Fibroblast of villous mesenchyme (primary cell): ENCODE data around the gene COL17A1. TPM values are rescaled to one million over a fixed set of nuclear protein-coding genes. Genes with fewer than 3 reads are reported as not detected.

Experiments
- DNase-seq: peaks from one replicate; pipeline ENCODE4 v3.0.0-alpha.2; 2010; ENCODE audit warnings: low read depth
- H3K4me3 ChIP-seq: 2 replicates; pipeline ENCODE4 v1.5.1; 2011; ENCODE audit warnings: low read depth, mild to moderate bottlenecking, low read length
- total RNA-seq: library from RNA; depleted of rRNA; stranded (reverse); fragments of >200 nt; gene quantifications from 2 replicates; pipeline ENCODE4 v1.2.3, GENCODE V29; 2012
- TF ChIP-seq, protein P1 (sequence below): IDR thresholded peaks from 2 replicates; pipeline ENCODE4 v1.5.1; 2012; ENCODE audit warnings: low read depth, mild to moderate bottlenecking, low read length; ENCODE audit not compliant: insufficient read depth

COL17A1 gene
- total RNA-seq, 1 donor = not detected

DNA sequence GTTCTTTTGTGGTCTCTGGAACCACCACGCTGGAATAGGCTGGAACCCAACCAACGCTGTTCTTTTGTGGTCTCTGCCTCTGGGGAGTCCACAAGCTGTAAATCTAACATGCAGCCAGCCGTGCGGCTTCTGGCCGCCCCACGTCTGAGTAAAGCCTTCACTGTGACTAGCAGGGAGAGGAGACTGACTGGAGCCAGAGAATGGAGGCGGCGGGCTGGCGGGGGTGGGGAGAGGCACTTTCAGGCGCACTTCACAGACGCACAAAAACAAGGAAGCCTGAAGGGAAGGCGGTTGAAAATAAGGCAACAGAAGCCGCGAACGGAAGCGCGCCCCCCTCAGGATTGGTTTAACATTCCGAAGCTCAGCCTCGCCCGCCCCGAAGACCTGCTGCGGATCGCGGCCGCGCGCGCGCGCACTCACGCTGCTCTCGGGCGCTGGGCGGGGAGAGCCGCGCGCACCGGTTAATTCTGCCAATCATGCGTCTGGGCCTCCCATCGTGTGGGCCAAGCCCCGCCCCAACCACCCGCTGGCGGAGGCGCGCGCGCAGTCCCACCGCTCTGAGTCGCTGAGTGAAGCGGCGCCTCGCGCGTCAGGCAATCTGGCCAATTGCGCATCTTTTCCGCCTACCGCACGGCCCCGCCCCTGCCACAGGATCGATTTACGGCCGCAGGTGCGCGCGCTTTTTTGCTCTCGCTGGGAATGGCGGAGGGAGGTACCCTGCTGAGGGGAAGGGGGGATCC, 36.0 kb upstream of the COL17A1 start, which contains the start of gene SFR1:
SFR1 (plus strand) TSS at position 687 of the 740 bp plus-strand sequence; CDS start at position 700, 13 bp downstream.
- TF ChIP-seq, protein P1, sequence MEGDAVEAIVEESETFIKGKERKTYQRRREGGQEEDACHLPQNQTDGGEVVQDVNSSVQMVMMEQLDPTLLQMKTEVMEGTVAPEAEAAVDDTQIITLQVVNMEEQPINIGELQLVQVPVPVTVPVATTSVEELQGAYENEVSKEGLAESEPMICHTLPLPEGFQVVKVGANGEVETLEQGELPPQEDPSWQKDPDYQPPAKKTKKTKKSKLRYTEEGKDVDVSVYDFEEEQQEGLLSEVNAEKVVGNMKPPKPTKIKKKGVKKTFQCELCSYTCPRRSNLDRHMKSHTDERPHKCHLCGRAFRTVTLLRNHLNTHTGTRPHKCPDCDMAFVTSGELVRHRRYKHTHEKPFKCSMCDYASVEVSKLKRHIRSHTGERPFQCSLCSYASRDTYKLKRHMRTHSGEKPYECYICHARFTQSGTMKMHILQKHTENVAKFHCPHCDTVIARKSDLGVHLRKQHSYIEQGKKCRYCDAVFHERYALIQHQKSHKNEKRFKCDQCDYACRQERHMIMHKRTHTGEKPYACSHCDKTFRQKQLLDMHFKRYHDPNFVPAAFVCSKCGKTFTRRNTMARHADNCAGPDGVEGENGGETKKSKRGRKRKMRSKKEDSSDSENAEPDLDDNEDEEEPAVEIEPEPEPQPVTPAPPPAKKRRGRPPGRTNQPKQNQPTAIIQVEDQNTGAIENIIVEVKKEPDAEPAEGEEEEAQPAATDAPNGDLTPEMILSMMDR = peak; percentile 43
- peak within 1 kb of the TSS; percentile 88 for H3K4me3 ChIP-seq
- DNase-seq = peak; percentile 99

DNA sequence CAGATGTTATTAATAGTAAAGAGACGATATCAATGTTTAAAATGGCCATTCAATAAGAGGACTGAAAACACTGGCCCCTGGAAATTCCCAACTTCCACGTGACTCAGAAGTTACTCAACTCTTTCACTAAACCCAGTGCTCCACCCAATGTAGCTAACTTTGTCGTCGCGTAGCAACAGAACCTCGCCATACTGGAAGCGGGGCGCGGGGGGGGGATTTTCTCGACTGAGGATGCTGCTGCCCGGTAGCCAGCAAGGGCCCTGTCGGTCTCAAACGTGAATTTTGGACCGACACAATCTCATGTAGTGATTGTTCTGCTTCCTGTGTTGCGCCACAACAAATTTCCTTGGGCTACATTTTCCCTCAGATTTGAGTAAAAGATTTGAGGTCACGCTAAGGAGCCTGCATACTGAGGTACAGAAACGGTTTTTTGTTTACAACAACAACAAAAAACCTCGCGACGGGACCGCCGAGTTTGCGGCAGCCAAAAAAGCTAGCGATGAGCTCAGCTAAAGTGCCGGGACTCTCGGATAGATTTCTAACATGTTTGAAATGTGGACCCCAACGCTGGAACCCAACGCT, 35.3 kb upstream of the COL17A1 start:
- H3K4me3 ChIP-seq = peak overlapping the region; percentile 67
- peak; percentile 95 for DNase-seq
- TF ChIP-seq, protein P1 = no peak

DNA sequence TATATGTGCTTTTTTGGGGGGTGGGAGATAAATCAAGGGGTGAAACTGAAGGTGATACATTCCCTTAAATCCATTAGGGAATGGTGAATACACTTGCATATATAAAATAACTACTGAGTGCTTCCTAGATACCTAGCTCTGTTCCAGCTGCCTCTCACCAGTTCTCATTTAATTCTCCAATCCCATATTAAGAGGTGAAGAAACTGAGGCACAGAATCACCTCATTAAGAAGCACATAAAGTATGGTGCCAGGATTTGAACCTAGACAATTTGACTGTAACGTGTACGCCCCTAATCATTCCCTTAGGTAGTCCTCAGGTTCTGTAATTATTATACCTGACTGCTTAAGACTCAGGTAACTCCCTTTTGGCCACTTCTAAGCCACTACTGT, 34.8 kb upstream of the COL17A1 start:
- H3K4me3 ChIP-seq = peak overlapping the region; percentile 67
- DNase-seq = no peak

DNA sequence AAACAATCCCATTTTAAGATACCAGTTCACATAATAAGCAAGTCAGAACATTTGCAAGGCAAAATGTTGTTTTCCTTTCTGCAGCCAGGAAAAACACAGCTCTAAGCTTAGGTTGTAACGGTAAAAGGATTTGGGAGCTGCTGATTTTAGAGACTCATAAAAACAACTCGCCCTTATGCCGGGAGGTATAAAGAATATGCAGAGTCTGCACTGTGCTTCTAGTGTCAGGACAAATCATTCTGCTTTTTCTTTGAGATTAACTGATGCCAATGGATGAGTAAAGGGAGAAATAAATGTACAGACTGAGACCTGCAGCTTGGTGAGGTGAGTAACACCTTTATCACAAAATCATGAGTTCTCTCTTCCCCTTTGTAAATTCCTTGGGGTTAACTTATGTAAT, 34.3 kb upstream of the COL17A1 start:
- TF ChIP-seq, protein P1 = no peak
- no peak for DNase-seq
- no peak overlapping the region for H3K4me3 ChIP-seq

More for the DNA sequence above, 34.8 kb upstream of the COL17A1 start:
- TF ChIP-seq, protein P1 = no peak

DNA sequence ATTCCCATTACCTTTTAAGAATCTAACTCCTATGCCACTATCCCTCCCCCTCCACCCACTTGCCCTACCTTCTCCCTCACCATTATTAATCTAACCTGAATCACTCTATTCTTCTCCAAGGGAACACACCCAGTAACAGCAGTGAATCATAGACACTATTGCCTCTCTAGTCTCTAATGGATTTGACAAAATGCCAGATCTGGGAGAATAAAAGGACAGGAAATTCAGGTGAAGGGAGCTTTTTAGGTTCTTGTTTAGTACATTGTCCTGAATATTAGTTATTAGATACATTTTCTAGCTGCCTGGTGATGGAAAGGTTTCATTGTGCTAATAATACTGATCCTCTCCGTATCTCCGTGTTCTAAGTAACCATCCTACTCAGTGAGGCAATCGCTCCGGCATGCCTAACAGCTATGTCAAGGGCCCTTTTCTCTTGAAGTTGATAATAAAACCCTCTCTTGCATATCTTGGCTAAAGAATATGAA, 32.2 kb upstream of the COL17A1 start:
- TF ChIP-seq, protein P1 = no peak
- DNase-seq = no peak
- H3K4me3 ChIP-seq = no peak overlapping the region

DNA sequence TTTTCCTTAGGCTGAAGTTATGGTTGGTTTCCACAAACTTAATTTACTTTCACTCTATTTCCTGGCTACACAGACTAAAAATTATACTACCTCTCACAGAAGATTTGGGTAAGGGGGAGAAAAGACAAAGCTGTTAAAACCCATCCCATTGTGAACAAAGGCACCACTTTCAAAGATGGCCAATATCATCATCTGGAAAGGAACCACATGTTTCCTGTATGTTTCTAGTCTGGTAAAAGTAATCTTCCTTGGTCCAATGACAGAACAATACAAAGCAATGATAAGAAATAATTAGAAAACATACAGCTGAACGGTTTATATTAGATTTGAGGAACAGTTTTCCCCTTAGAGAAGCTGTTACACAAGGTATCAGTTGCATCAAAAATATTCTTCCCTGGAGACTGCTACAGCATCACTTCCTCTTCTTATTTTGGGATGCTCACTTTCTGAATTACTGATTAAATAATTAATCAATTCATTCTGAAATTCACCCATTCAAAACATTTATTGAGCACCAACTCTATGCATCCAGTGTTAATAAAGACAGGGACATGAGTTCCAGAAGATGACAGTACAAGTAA, 27.8 kb upstream of the COL17A1 start:
- TF ChIP-seq, protein P1 = no peak
- no peak overlapping the region for H3K4me3 ChIP-seq
- no peak for DNase-seq
